Measurements from ENCODE around the gene GRIA1.
"Not testable (repeated sequence)": the region's sequence is repeated elsewhere in the genome, so short reads cannot be mapped to it uniquely, and the experiment has no call there.

GRIA1 gene

DNA sequence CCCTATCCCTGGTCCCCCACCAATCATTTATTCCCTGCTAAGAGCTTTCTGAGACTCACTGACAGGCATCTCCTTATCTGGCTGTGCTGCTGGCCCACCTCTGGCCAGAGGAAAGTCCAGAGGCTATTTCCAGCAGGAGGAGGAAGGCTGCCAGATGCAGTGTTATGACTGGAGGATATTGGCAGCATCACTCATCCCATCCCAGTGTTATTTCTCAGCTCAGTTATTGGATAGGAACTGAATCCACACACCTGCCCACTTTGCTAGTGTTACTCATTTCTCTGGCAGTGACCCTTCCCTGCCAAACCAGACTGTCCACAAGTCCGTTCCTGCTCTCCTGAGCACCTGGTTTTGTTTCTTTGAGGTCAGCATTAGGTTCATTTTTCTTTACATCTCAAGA lies 228.2 kb downstream of the GRIA1 start:
- no peak for DNase-seq (ENCODE audit: low read depth in 3 of 3)

DNA sequence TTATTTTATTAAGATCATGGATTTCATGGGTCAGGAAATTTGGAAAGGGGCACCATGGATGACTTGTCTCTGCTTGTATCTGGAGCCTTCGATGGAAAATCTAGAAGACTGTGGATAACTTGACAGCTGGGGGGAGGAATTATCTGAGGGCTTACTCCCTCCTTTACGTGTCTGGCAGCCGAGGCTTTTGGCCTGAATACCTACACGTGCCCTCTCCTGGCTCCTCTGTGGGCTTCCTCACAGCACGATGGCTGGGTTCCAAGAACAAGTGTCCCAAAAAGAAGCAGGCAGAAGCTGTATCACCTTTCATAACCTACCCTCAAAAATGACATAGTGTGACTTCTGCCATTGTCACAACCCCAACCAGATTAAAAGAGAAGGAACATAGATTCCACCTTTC lies 228.9 kb downstream of the GRIA1 start:
- DNase-seq (ENCODE audit: low read depth in 3 of 3): no peak

DNA sequence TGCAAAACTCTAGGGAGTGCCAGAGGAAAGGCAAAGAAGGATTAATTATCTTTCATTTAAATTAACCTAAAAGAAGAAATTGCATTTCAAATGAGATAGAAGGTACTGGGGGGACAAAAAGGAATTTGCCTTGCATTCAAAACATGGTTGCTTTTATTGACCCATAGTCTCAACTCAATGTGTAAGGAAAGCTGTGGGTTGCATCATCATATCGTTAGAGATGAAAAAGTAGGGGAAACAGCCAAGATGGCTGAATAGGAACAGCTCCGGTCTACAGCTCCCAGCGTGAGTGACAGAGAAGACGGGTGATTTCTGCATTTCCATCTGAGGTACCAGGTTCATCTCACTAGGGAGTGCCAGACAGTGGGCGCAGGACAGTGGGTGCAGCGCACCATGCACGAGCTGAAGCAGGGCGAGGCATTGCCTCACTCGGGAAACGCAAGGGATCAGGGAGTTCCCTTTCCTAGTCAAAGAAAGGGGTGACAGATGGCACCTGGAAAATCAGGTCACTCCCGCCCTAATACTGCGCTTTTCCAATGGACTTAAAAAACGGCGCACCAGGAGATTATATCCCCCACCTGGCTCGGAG lies 232.6 kb downstream of the GRIA1 start:
- DNase-seq (ENCODE audit: low read depth in 3 of 3): not testable (repeated sequence)

DNA sequence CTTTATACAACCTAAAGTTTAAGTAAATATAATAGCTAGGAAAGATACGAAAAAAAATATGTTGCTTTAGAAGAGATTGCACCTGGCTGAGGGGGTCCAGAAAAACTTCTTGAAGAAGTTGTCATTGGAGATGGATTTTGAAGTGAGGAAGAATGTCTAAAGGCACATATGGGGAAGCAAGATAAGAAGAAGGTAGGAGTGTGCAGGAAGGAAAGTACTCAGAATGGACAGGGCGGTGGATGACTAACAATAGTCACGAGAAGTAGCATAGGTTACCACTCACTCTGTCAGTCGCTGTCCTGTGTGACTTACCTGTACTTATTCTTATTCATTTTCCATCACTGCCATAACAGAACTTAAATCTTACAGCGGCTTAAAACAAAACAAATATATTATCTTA lies 251.6 kb downstream of the GRIA1 start:
- no peak for DNase-seq (ENCODE audit: low read depth in 3 of 3)

DNA sequence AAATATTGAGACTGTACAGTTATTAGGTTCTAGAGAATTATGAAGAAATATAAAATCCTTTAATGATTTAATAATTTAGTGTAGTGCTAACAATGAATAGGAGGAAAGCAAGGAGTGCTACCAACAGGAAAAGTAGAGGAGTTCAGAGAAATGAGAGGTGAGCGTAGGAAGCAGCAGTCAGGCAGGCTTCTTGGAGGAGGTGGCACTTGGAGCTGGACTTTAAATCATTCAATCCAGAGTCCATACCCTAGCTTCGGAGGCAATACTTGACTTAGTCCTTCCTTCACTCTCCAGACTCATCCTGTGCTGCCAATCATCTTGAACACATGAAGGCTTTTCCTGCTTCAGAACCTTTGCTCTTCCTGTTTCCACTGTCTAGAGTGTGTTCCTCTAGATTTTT lies 254.3 kb downstream of the GRIA1 start:
- DNase-seq (ENCODE audit: low read depth in 3 of 3): no peak

DNA sequence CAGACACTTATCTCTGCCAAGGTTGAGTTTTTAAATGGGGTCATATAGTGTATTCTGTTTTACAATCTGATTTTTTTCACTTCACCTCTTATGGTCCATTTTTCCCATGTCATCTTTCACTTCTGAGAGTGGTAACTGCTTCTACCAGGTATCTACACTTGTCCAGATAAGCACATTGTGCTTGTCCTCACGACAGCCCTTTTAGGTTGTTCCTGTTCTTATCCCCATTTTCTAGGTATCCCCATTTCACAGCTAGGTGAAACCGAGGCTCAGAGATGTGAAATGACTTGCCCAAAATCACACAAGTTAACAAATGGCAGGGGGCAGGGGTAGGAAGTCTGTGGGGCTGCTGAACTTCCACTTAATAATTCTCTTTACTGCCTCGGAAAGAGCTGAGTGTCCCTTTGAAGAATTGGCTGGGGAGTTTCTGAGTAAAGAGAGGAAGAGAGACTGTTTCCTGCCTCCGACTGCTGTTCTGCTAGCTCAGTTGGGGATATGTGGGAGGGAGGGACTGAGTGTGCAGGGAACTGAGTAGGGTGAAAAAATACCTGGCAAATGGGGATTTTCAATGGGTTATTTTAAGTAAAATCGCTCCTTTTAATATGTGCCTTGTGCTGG lies 255.4 kb downstream of the GRIA1 start:
- DNase-seq (ENCODE audit: low read depth in 3 of 3): no peak

DNA sequence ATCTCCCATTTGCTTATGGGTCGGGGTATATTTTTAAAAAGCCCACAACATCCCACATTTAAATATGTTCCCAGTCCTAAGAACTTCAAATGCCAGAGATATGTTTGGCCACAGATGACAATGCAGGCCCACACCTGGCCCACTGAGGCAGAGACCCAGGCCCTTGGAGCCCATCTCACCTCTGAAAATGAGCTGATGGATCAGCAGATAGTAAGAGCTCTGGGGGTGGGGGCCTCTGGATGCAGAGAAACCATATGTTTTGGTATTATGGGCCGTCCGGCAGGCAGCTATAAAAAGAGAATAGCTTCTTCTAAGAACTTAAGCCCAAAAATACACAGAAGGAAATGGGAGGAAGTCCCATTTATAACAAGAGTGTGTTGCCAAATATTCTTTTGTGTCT lies 256.0 kb downstream of the GRIA1 start:
- no peak for DNase-seq (ENCODE audit: low read depth in 3 of 3)

DNA sequence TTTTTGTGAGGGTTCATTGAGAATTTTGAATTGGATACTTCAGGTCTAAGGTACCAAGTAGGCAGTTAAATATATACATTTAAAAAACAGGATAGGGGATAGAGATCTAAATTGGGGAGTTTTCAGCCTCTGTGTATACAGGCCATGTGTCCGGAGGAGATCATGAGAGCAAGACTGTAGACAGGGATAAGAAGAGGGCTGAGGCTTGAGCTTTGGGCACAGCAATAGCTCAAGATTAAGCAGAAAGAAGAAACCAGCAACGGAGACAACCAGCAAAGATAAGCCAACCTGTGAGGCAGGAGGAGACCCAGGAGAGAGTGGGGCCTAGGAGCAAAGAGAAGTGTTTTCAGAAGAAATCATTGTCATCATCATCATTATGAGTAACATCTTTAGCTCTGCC lies 258.4 kb downstream of the GRIA1 start:
- DNase-seq (ENCODE audit: low read depth in 3 of 3): no peak

DNA sequence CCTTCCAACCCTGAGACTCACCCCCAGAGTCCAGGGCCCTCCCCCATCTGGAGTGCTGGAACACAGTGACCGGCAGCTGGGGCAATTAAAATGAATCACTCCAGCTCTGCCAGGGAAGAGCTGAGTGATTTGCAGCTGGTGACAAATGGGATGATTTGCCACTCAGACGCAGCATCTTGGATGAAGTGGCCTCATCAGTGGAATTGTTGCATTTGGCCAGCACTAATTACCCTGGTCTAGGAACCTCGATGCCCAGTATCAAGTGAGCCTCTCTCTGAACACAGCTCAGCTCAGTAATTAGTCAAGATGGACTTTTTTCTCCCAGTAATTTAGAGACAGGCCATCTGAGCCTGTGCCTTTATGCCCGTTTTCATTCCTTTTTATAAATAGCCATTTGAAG lies 259.5 kb downstream of the GRIA1 start:
- DNase-seq (ENCODE audit: low read depth in 3 of 3): no peak

DNA sequence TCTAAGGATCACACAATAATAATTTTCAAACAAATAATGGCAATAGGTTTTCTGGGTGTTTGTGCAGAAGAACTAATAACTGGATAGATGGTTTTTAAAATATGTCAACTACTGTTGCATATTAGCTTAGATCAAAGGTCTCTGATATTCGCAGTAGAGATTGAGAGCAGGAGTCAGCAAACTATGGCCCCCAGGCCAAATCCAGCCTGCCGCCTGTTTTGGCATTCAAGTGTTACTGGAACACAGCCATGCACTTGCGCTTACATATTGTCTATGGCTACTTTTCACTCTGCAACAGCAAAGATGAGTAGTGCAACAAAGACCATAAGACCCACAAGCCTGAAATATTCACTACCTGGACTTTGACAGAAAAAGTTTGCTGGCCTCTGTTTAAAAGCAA lies 260.8 kb downstream of the GRIA1 start:
- no peak for DNase-seq (ENCODE audit: low read depth in 3 of 3)

DNA sequence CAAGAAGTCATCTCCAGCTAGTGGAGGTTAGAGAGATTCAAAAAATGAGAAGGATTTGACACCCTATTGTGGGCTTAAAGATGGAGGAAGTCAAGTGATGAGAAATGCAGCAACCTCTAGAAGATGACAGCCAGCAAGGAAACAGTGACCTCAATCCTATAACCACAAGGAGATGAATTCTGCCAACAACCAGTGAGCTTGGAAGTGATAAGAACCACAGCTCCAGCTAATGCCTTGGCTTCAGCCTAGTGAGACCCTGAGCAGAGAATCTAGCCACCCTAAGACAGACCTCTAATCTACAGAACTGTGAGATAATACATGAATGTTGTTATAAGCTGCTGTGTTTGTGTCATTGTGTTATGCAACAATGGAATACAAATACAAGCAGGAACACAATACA lies 262.4 kb downstream of the GRIA1 start:
- DNase-seq (ENCODE audit: low read depth in 3 of 3): no peak

DNA sequence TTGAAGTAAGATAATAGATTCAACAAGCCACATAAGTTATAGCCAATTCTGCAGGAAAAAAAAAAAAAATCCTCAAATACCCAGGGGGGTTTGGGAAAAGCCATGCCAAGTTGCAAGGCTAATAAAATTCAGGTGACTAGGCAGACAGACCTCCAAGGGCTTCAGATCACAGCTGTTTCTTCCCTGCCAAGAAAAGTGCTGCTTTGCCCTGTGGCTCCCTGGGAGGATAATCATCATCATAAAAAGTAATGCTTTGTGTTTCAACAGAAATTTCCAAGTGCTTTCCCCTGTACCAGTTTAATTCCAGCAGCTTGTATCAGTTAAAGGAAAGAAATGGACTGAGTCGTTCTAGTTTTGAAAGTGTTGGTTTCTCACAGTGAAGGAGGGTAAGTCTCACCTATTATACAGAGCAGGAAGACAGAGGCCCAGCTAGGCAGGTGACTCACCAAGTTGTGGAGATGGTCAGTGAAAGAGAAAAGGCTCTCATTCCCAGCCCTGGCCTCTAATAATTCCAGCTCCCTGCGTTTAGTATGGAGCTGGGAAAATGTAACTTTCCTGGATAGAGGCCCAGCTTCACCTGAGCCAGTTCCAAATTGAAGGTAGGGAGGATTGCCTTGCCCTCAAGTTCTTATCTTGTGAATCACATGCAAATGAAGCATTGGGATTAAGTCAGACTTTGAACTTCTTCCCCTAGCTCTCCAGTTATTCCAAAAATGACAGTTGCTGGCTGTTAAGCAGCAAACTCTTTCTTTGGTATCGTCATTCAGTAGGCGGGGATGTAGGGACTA lies 263.4 kb downstream of the GRIA1 start:
- DNase-seq (ENCODE audit: low read depth in 3 of 3): no peak

DNA sequence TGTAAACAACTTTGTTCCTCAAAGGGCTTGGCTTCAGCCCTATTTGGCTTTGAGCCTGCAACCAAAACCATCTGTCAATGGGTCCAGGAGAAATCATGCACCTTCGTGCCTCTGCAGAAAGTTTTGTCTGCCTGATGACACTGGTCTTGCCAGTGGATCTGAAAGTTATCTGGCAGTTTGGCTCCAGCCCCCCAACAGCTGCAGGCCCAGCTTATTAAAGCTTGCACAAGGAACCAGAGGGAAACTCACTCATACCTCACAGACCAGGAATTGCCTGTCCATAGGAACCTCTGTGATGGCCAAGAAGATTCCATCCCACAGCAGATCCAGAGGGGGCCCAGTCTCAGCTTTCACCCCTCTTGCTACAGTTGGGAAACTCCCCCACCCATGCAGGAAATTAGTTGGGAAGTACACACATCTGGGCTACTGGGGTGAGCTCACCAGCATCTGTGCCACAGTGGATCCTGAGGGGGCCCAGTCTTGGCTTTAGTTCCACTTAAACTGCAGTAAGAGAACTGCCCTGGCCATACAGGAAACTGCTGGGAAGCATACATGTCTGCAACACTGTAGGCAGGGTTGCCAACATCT lies 265.5 kb downstream of the GRIA1 start:
- DNase-seq (ENCODE audit: low read depth in 3 of 3): no peak

DNA sequence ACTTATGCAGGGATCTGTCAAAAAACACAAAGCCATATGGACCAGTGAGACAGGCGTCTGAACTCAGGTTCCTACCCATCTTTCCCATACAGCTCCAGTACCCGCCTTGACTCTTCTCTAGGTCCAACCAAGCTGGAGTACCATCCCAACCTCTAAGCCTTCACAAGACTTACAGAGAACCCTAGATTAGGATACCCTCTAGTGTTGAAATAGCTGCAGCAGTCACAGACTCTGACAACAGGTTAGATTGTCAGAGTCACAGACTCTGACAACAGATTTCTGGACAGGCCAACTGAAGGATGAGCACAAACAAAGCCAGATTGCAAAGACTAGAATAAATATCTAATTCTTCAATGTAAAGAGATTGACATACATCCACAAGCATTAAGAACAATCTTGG lies 266.1 kb downstream of the GRIA1 start:
- DNase-seq (ENCODE audit: low read depth in 3 of 3): no peak

DNA sequence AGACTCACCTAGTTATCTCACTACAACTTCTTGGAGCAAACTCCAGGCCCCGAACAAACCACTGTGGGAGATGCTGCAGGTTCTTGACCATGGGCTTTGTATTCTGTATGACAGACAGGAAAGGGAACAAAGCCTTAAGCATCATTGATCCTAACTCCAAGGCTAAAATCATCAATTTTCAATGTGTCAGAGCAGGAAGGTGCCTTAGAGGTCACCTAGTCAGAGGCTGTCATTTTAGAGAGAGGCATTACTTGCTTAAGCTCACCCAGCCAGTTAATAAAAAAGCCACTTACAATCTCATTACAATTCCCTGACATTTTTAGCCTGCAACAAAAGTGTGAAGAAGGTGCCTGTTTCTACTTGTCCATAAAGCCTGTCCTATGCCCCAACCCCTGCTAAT lies 275.5 kb downstream of the GRIA1 start:
- DNase-seq (ENCODE audit: low read depth in 3 of 3): no peak

DNA sequence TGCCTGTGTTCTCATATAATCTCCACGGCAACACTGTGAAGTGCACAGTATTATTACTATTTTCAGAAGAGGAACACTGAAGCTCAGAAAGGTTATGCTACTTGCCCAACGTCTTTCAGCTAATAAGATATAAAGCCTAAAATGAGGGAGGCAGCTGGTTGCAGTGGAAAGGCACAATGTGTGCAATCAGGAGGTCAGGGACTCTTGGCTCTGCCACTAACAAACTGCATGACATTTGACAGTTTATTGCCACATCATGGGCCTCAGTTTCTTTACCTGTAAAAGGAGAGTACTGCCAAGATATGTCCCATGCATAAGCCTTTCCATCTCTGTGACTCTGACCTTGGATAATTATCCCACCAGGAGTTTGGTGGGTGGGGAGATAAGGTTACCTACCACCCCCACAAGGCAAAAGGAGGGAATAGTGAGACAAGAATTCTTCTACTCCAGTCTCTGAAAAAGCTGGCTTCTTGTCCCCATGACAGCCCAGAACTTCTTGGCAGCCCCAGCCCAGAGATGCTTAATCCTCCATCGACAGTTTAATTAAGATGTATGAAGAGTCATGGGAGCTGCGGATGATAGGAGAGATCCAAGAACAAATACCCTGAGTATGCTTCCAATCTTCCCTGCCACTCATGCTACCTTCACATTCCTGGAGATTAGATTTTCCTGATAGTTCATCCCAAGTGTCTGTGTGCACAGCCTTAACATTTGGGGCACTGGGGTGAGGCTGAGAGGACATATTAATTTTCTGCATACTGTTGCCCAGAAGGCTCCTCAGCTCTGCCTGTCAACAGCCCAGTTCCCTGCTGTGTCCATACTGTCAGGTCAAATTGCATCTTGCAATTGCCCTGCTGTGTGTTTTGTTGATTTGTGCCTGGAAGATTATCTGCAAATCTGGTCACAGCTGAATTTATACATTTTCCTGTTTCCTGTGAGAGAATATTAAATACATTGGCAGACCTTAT lies 277.0 kb downstream of the GRIA1 start:
- no peak for DNase-seq (ENCODE audit: low read depth in 3 of 3)

DNA sequence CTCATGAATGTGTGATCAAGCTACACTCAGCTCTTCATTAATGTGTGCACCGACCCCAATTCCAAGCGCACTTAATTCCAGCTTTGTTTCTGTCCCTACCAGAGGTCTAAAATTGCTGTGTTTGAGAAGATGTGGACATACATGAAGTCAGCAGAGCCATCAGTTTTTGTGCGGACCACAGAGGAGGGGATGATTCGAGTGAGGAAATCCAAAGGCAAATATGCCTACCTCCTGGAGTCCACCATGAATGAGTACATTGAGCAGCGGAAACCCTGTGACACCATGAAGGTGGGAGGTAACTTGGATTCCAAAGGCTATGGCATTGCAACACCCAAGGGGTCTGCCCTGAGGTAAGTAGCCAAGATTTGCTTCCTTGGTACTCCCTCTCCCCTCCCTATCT lies 279.6 kb downstream of the GRIA1 start:
- no peak for DNase-seq (ENCODE audit: low read depth in 3 of 3)

DNA sequence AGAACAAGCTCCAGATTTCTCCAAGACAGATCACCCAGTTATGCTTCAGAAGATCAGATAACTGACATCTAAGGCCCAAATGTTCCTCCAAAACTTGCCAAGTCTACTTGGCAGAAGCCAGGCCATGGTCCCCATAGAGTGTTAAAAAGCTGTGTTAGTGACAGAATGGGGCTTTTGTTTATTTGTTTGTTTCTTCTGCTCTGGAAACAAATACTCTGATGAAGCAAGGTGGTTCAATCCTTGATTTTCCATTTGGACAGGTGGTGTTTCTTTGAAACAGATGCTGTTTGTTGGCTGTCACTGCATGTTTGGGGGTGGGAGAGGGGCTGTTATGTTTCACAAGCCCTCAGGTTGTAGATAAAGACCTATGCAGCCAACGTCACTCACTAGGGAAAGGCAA lies 284.2 kb downstream of the GRIA1 start:
- DNase-seq (ENCODE audit: low read depth in 3 of 3): no peak

DNA sequence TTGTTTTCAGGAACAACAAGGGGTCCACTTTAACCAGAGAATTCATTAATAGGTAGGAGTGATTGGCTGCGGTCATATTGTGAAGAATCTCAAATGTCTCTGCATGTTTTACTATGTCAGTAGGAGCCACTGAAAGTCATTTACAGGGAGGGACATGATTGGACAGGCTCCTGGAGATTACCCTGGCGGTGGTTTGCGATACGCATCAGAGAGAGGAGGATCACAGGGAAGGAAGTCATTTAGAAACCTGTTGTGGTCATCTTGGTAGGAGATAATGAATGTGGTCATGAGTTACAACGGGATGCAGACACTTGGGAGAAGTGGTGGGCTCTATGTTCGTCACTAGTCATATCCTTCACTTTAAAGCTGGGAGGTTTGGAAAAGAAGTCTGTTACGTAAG lies 285.5 kb downstream of the GRIA1 start:
- no peak for DNase-seq (ENCODE audit: low read depth in 3 of 3)

DNA sequence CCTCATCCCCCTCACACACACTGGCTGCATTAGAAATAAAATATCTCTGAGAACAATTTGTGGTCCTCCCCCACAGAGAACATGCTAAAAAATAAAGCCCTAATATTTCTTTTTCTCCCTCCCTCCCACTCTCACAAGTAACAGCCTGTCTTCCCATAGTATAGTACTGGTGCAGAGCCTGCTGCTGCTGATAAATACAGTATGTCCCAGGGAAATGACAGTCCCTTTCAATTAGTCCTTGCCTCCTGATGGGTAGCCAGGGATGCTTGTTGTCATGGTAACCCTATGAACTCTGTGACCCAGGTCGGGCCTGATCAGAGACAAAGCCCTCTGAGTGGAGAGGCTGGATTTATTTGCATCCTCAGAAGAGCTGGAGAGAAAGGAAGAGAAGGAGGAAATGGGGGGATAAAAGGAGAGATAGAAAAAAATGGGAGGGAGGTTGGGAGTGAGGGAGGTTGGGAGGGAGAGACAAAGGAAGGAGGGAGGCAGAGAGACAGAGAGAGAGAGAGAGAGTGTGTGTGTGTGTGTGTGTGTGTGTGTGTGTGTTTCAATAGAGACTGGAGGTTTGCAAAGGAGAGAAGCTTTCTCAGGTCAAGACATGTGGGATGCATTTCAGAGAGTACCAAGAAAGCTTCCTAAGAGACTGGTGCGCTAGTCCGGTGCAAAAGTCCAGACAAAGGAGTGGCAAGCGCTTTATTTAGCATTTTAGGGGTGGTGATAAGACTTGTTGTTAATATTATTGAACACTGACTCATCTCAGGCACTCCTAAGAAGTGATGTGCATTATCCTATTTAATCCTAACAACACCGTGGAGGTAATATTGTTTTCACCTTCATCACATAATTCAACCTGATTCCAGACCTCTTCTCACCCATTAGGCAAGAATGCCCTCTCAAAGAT lies 287.5 kb downstream of the GRIA1 start:
- no peak for DNase-seq (ENCODE audit: low read depth in 3 of 3)

DNA sequence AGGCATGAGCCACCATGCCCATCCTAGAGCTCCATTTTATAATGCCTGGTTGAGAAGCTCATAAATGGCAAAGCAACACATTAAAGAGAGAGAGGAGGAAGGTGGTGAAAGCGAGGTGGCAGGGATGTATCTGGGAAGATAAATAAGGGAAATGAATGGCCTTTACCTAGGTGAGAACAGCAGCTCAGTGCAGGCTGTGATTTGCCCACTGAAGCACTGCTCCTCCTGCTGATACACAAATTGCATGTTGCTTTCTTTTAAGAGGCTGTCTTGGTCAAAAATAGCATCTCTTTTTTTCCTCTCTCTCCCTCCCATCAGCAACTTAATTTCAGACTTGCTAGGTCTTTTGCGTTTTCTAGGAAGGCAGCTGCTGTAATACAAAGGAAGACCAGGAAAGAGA lies 289.4 kb downstream of the GRIA1 start:
- DNase-seq (ENCODE audit: low read depth in 3 of 3): no peak

Measured in stimulated activated CD4-positive, alpha-beta T cell treated with anti-CD3 and anti-CD28 coated beads, TNF-alpha, amount 100 ng/mL, for 4 hours (primary cell).